Smooth muscle cell (in vitro differentiated cells): ENCODE measurements around the gene BIN1. TPM values are rescaled to one million over a fixed set of nuclear protein-coding genes. Genes with fewer than 3 reads are reported as not detected.

Source experiments
- DNase-seq: peaks from one replicate; lab custom pipeline; 2025; ENCODE audit not compliant: unreplicated experiment; lab: John Stamatoyannopoulos, UW
- H2AFZ ChIP-seq: fragments of 200-600 bp; sonication (generic); 2 replicates; pipeline ENCODE4 v1.6.0; 2016; ENCODE audit warnings: antibody characterized with exemption, low read depth, mild to moderate bottlenecking
- H3F3A ChIP-seq: fragments of 200-600 bp; sonication (generic); 2 replicates; pipeline ENCODE4 v1.6.0; 2017; ENCODE audit warnings: antibody characterized with exemption, low read depth
- H3K27ac ChIP-seq: fragments of 200-600 bp; sonication (generic); 2 replicates; pipeline ENCODE4 v1.5.1; 2016; ENCODE audit warnings: low read depth, mild to moderate bottlenecking
- H3K27me3 ChIP-seq: fragments of 200-600 bp; sonication (generic); 2 replicates; pipeline ENCODE4 v1.6.1; 2016; ENCODE audit warnings: low read depth, mild to moderate bottlenecking
- H3K36me3 ChIP-seq: fragments of 200-600 bp; sonication (generic); 2 replicates; pipeline ENCODE4 v1.5.1; 2016; ENCODE audit warnings: low read depth
- H3K4me1 ChIP-seq: fragments of 200-600 bp; sonication (generic); 2 replicates; pipeline ENCODE4 v1.5.1; 2016; ENCODE audit warnings: low read depth
- H3K4me2 ChIP-seq: fragments of 200-600 bp; sonication (generic); 2 replicates; pipeline ENCODE4 v1.6.0; 2016; ENCODE audit warnings: mild to moderate bottlenecking
- H3K4me3 ChIP-seq: fragments of 200-600 bp; sonication (generic); 2 replicates; pipeline ENCODE4 v1.5.1; 2016; ENCODE audit warnings: mild to moderate bottlenecking
- H3K79me2 ChIP-seq: fragments of 200-600 bp; sonication (generic); 2 replicates; pipeline ENCODE4 v1.6.0; 2016; ENCODE audit warnings: low read depth, mild to moderate bottlenecking
- H3K9ac ChIP-seq: fragments of 200-600 bp; sonication (generic); 2 replicates; pipeline ENCODE4 v1.6.0; 2016; ENCODE audit warnings: low read depth
- H3K9me3 ChIP-seq: fragments of 200-600 bp; sonication (generic); replicated peaks from 2 replicates; pipeline ENCODE4 v1.5.1; 2016; ENCODE audit warnings: low read depth
- H4K20me1 ChIP-seq: fragments of 200-600 bp; sonication (generic); 2 replicates; pipeline ENCODE4 v1.6.0; 2016; ENCODE audit warnings: low read depth
- whole genome bisulfite sequencing: methylation state at CpG from one replicate; pipeline ENCODE4 v1.1.7; 2016; ENCODE audit warnings: low lambda C conversion rate; 5-methylcytosine and 5-hydroxymethylcytosine counted together
- polyA plus RNA-seq: library from polyadenylated mRNA; unstranded; fragments of >200 nt; fragmentation: Nextera tagmentation; extraction: Ambion mirVana; gene quantifications from 2 replicates; pipeline ENCODE4 v1.2.1, GENCODE V29; 2016
- total RNA-seq: library from RNA; depleted of rRNA; stranded (reverse); fragments of >200 nt; gene quantifications from 2 replicates; pipeline ENCODE4 v1.2.3, GENCODE V29; 2014
- TF ChIP-seq, protein P1 (sequence below): fragments of 200-600 bp; sonication (generic); IDR thresholded peaks from 2 replicates; pipeline ENCODE4 v1.5.1; 2017; ENCODE audit warnings: borderline replicate concordance, mild to moderate bottlenecking, antibody characterized with exemption; ENCODE audit not compliant: insufficient read depth, poor library complexity, severe bottlenecking

The BIN1 gene
- total and polyA plus RNA-seq, 2 experiments from 2014 or later, result 25.4 to 32.4 TPM

DNA sequence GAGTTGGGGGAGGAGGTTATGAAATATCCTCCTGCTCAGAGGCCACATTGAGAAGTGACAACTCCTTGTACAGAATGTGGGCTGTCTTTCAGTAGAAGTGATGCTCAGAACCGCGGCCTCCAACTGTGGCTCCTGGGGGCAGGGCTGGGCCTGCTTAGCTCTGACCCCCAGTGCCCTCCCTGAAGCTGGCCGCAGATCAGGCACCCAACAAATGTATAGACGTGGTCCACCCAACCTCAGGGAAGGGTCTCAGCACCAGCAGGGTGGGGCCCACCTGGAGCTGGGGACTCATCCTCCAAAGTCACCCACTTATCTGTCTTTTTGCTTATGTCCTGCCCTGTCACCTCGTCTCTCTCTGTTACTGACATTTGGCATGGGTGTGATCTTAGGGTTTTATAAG, 11.1 kb upstream of the BIN1 start:
- no peak for DNase-seq
- TF ChIP-seq, protein P1, sequence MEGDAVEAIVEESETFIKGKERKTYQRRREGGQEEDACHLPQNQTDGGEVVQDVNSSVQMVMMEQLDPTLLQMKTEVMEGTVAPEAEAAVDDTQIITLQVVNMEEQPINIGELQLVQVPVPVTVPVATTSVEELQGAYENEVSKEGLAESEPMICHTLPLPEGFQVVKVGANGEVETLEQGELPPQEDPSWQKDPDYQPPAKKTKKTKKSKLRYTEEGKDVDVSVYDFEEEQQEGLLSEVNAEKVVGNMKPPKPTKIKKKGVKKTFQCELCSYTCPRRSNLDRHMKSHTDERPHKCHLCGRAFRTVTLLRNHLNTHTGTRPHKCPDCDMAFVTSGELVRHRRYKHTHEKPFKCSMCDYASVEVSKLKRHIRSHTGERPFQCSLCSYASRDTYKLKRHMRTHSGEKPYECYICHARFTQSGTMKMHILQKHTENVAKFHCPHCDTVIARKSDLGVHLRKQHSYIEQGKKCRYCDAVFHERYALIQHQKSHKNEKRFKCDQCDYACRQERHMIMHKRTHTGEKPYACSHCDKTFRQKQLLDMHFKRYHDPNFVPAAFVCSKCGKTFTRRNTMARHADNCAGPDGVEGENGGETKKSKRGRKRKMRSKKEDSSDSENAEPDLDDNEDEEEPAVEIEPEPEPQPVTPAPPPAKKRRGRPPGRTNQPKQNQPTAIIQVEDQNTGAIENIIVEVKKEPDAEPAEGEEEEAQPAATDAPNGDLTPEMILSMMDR, result no peak
- H3F3A ChIP-seq, result no peaks in the 10 kb centered on the region
- H3K4me2 ChIP-seq, result no peak overlapping the region
- H3K27ac ChIP-seq, result no peak overlapping the region
- no peaks in the 10 kb centered on the region for H3K36me3 ChIP-seq
- no peaks in the 10 kb centered on the region for H4K20me1 ChIP-seq
- WGBS, result 91% methylated on average over 5 of the region's 5 CpGs
- no peaks in the 10 kb centered on the region for H3K27me3 ChIP-seq
- no peaks in the 10 kb centered on the region for H3K4me1 ChIP-seq
- H3K4me3 ChIP-seq, result no peak overlapping the region
- H2AFZ ChIP-seq, result no peak overlapping the region
- H3K9me3 ChIP-seq, result no peaks in the 10 kb centered on the region
- no peak overlapping the region for H3K9ac ChIP-seq
- H3K79me2 ChIP-seq, result no peaks in the 10 kb centered on the region

- TF ChIP-seq, protein P1, result no peak
- no peaks in the 10 kb centered on the region for H4K20me1 ChIP-seq
- DNase-seq, result no peak
- H3K79me2 ChIP-seq, result no peaks in the 10 kb centered on the region
- H3K36me3 ChIP-seq, result no peaks in the 10 kb centered on the region
- no peaks in the 10 kb centered on the region for H3F3A ChIP-seq
- no peaks in the 10 kb centered on the region for H3K4me1 ChIP-seq
- WGBS, result 98% methylated on average over 9 of the region's 9 CpGs
- H3K27ac ChIP-seq, result no peak overlapping the region
- no peaks in the 10 kb centered on the region for H3K9me3 ChIP-seq
- H2AFZ ChIP-seq, result no peak overlapping the region
- H3K4me2 ChIP-seq, result no peak overlapping the region
- no peak overlapping the region for H3K9ac ChIP-seq
- H3K27me3 ChIP-seq, result peaks cover 3% of the 10 kb centered on the region
- no peak overlapping the region for H3K4me3 ChIP-seq
Measured at GRCh38 chr2:127117603-127118002, 10.6 kb upstream of the BIN1 start.

- Histone ChIP-seq H3K27ac (no peak overlapping the region), H3K27me3 (peaks cover 6% of the 10 kb centered on the region), H3K4me3 (no peak overlapping the region), H3K9ac (no peak overlapping the region), H3K9me3 (no peaks in the 10 kb centered on the region), H3K4me2 (no peak overlapping the region), H3K79me2 (no peaks in the 10 kb centered on the region), H3K36me3 (no peaks in the 10 kb centered on the region), H4K20me1 (no peaks in the 10 kb centered on the region), H2AFZ (no peak overlapping the region), H3F3A (no peaks in the 10 kb centered on the region), H3K4me1 (no peaks in the 10 kb centered on the region)
- DNase-seq, result no peak
- TF ChIP-seq, protein P1, result no peak
- 69% methylated on average over 11 of the region's 11 CpGs for WGBS
Measured at GRCh38 chr2:127115471-127116199, 8.7 kb upstream of the BIN1 start.

DNA sequence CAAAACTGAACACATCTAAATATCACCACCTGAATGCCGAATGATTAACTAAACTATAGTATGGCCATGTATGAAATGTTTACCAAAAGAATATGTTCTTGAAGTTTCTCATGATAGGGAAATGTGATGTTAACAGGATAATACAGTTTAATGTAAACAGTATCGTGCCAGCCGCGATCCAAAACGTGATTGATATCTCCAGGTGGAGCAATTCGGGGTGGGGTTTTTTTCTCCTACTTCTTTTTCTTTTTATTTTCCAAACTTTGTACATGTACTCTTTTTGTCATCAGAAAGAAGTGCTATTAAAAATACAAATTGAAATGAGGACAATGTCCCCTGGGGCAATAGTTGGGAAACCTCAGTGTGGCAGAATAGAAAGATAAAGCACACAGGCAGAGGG, 4.0 kb upstream of the BIN1 start:
- H3K9ac ChIP-seq, result no peak overlapping the region
- no peaks in the 10 kb centered on the region for H4K20me1 ChIP-seq
- H3K27me3 ChIP-seq, result peaks cover 6% of the 10 kb centered on the region
- 88% methylated on average over 6 of the region's 6 CpGs for WGBS
- peaks cover 12% of the 10 kb centered on the region for H3F3A ChIP-seq
- H3K4me1 ChIP-seq, result peaks cover 8% of the 10 kb centered on the region
- H3K36me3 ChIP-seq, result no peaks in the 10 kb centered on the region
- H3K27ac ChIP-seq, result no peak overlapping the region
- TF ChIP-seq, protein P1, result no peak
- H3K4me2 ChIP-seq, result no peak overlapping the region
- no peak overlapping the region for H3K4me3 ChIP-seq
- no peaks in the 10 kb centered on the region for H3K9me3 ChIP-seq
- no peak overlapping the region for H2AFZ ChIP-seq
- H3K79me2 ChIP-seq, result no peaks in the 10 kb centered on the region
- DNase-seq, result no peak
